GM10248 (cell line): ENCODE data around the gene KRT6B.

Source experiments
- CTCF ChIA-PET: fragments of 300-600 bp; sonication (Branson Sonifier 250); formaldehyde crosslinking; extraction: SDS; loops from one replicate; lab custom pipeline; 2021; ENCODE audit warnings: antibody characterized with exemption; lab: Yijun Ruan, JAX
- POLR2A ChIA-PET: fragments of 350-650 bp; sonication (Branson Sonifier 250); formaldehyde crosslinking; extraction: SDS; loops from one replicate; lab custom pipeline; 2020; ENCODE audit warnings: antibody characterized with exemption; lab: Yijun Ruan, JAX
- DNase-seq: peaks from one replicate; pipeline ENCODE4 v3.0.0; 2012; ENCODE audit errors: extremely low spot score
- TF ChIP-seq, protein P1 (sequence below): IDR thresholded peaks from 2 replicates; pipeline ENCODE4 v1.5.1; 2012; ENCODE audit warnings: mild to moderate bottlenecking, low read depth; ENCODE audit errors: extremely low read depth, missing control alignments, control extremely low read depth

KRT6B gene

DNA sequence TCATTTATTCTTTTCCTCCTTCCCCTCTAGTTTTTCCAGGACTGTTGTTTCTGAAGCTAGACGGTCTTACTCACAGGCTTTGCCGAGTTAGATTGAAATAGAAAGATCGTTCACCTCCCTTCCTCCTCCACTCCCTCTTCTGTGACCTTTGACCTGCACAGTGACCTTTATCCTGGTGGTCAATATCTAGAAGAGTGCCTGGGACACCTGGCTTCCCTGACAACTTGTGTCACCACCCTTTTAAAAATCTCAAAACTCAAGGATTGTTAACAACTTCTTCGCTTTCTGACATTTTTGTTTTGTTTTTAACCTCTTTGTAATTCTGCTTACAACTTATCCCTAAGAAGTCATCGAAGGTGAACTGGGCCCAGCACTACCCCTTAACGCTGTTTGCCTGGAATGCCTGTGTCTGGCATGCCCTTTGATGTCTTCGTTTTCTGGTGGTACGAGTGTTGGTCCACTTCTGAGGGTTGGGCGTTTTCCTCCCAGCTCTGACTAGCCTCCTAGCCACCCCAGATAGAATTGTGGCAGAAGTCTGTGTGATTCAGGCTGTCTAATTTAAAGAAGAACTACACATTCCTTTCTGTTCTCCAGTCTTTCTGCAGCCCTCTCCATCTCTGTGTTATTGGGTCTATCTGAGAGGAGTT is 15.0 kb downstream of the KRT6B start:
- no peak for DNase-seq
- POLR2A ChIA-PET = no interaction called here
- TF ChIP-seq, protein P1, sequence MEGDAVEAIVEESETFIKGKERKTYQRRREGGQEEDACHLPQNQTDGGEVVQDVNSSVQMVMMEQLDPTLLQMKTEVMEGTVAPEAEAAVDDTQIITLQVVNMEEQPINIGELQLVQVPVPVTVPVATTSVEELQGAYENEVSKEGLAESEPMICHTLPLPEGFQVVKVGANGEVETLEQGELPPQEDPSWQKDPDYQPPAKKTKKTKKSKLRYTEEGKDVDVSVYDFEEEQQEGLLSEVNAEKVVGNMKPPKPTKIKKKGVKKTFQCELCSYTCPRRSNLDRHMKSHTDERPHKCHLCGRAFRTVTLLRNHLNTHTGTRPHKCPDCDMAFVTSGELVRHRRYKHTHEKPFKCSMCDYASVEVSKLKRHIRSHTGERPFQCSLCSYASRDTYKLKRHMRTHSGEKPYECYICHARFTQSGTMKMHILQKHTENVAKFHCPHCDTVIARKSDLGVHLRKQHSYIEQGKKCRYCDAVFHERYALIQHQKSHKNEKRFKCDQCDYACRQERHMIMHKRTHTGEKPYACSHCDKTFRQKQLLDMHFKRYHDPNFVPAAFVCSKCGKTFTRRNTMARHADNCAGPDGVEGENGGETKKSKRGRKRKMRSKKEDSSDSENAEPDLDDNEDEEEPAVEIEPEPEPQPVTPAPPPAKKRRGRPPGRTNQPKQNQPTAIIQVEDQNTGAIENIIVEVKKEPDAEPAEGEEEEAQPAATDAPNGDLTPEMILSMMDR = no peak
- CTCF ChIA-PET = interaction anchor here (1.2 to 1.4 kb wide), 3 partner anchors 9 to 38 kb away, joined by 3 read pairs; no protein-coding TSS in a partner anchor

DNA sequence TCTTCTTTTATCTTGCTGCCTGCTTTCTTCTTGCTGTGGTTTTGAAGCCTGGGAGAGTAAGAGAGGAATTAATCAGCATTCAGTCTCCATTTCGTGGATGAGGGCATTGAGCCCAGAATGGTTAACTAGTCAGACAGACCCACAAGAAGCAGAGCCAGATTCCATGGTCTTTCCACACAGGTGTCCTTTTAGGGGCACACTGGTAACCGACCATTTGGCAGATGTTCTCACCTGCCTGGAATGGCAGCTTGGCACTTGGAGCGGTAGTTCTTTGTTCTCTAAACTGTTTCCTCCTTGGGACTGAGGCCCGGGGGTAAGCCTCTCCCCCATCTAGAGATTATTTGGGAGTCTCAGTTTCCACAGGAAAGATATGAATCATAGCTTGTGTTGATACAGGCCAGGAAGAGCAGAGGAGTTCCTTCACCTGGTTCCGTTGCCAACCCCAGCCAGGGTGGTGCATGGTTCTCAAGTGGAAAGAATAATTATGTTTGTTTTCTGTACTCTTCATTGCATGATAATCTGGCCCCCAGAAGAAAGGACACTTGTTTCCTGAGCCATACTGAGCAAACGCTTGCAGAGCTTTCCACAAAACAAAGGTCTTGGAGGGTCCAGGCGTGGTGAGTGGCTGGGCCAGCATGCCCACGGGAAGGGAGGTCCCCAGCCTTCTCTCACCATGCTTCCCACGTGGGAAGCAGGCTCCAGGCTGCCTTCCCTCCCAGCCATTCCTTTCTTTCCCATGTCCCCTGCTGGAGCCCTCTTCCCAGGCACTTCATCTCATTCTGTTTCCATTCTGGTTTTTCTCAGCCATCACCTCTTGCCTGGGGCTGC is 15.7 kb downstream of the KRT6B start:
- ChIA-PET POLR2A (no interaction called here), CTCF (interaction anchor here (1.2 to 1.4 kb wide), 3 partner anchors 9 to 39 kb away, joined by 3 read pairs; no protein-coding TSS in a partner anchor)
- no peak for DNase-seq
- TF ChIP-seq, protein P1 = no peak

DNA sequence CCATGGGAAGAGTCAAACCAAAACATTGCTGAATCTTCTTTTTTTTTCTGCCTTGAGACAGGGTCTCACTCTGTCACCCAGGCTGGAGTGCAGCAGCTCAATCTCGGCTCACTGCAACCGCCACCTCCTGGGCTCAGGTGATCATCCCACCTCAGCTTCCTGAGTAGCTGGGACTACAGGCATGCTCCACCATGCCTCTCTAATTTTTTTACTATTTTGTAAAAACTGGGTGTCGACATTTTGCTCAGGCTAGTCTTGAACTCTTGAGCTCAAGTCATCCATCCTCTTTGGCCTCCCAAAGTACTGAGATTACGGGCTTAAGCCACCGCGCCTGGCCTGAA is 16.3 kb downstream of the KRT6B start:
- POLR2A ChIA-PET = no interaction called here
- TF ChIP-seq, protein P1 = no peak
- no peak for DNase-seq
- CTCF ChIA-PET = interaction anchor here (1.2 to 1.4 kb wide), 3 partner anchors 8 to 40 kb away, joined by 3 read pairs; no protein-coding TSS in a partner anchor

DNA sequence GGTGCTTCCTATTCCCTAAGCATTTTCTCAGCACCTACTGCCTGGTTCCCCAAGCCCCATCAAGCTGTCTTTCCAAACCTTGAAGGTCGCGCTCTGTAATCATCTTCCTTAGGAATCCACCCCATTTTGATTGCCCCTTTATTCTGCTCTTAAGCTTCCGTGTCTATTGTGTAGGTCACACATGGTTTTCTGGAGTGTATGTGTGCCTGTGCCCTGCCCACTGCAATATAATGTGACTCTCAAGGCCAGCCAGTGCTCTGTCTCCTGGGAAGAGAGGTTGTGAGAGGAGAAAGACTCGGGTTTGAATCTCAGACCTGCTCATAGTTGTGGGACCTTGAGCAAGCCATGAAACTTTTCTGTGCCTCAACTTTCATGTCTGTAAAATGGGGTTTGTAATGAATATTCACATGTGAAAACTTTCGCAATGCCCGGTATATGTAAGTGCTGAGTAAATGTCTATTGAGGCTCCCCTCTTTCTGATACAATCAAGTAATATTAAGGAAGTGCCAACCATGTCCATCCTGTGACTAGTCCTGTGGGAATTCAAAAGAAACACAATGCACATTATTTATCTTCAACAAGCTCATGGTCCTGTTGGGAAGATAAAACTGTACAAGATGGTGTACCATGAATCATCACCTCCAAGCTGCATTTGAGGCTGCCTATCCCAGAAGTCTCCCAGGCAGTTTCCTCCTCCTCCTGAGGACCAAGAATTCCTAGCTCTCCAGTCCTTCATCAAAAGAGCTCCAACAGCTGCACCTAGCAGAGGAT is 17.0 kb downstream of the KRT6B start:
- TF ChIP-seq, protein P1 = no peak
- DNase-seq = no peak
- ChIA-PET POLR2A (no interaction called here), CTCF (interaction anchor here (1.4 kb wide), 1 partner anchor 40 kb away, joined by 3 read pairs; no protein-coding TSS in a partner anchor)

DNA sequence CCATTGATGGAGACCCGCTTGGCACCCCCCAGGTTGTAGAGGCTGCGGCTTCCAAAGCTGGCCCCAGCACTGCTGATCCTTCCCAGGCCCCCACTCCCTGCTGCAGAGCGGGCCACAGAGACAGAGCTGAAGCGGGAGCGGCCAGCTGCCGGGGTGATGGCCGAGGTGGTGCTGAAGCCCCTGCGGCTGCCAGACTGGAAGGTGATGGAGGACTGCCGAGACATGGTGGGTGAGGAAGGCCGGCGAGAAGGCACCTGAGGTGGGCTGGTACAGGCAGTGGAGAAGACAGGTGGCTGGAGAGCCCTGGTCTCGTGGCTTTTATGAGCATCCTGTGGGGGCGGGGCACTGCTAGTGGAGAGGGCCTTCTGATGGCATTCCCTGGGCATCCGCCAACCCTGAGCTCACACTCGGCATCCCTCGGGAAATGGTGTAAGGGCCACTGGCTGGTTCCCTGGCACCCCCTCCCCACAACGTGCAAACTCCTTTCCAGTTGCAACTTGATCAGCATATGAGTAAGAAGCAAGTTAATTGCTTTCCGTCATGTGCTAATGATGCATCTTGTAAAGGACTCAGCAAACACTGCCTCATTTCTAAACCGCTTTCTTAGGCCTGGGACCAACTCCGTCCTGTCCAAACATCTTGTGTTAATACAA is 17.7 kb downstream of the KRT6B start, which contains the start of gene KRT75:
TSS of gene KRT75 (minus strand) at position 291 of the 653 bp plus-strand sequence. CDS start at position 224, 67 bp downstream.
- TF ChIP-seq, protein P1 = no peak
- ChIA-PET CTCF (no interaction called here), POLR2A (no interaction called here)
- DNase-seq = no peak
